GF-D8 (cell line): Measurements from ENCODE around the gene MIPEP.

Experiments
- DNase-seq: peaks from one replicate; lab custom pipeline; 2025; lab: John Stamatoyannopoulos, UW

The MIPEP gene

DNA sequence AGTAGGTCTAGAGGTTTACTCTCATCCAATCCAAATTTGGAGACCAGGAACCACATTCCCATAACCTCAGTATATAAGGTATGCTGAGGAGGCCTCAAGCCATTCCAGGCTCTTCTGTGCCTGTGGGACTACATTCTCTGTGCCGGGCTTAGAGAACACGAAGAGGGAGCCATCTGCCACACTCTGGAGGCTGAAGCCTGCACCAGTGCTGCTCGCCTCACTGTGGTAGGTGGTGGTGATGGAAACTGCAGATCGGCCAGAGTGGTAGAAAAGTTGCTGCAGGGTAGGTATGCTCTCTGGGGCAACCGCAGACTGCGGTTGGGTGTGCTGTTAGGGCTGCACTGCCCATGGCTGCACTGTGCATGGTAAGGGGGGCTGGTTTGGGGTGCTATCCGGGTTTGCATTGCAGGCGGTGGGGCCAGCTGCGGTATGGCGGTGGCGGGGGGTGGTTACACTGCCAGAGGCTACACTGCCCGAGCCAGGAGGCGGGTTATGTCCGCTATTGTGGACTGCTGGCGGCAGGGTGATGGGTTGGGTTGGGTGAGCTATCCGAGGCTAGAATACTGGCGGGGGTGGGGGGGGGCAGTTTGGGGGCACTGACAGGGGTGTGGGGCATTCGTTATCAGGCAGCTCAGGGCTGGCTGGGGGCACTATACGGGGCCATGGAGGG is 174.0 kb downstream of the MIPEP start:
- no peak for DNase-seq

DNA sequence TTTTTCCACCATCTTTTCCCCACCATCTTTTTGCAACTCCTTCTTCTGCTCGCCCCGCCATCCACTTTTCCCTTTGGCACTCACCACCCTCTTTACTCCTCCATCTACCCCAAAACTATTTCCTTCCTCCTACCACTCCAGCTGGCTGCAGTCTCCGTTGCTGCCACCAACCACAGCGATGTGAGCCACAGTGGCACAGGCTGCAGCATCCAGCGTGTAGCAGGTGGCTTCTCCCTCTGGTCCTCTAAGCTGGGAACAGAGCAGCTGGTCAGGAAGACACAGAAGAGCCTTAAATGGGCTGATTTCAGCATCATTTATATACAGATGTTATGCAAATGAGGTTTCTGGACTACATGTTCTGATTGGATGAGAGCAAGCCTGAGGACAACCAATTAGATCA is 174.5 kb downstream of the MIPEP start:
- DNase-seq, result no peak

DNA sequence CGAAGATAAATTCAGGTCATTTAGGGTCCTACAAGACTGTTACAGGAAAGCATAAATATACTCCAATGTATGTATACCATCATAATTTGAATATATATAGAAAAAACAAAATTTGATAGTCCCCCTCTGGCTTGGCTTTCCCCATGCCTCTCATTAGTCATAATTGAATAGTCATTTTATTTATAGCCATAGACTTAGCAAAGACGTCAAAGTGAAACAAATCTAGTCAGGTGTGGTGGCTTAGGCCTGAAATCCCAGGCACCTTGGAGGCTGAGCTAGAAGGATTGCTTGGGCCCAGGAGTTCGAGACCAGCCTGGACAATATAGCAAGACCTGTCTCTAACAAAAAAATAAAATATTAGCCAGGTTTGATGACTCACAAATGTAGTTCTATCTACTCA is 177.8 kb downstream of the MIPEP start:
- no peak for DNase-seq

DNA sequence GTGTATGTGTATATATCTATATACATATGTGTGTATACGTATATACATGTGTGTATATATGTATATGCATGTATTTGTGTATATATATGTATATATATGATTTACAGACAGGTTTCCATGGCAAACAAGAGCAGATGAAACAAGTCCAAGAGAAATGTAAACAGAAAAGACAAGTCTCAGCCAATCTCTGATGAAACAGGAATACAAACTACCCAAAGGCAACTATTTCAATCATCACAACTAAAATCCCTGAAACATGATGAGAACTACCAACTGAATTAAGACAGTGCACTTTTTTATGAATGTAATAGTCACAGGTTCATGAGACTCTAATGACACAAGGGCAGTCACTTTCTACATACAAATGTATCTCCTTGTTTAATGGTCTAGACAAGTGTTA is 178.8 kb downstream of the MIPEP start:
- no peak for DNase-seq

DNA sequence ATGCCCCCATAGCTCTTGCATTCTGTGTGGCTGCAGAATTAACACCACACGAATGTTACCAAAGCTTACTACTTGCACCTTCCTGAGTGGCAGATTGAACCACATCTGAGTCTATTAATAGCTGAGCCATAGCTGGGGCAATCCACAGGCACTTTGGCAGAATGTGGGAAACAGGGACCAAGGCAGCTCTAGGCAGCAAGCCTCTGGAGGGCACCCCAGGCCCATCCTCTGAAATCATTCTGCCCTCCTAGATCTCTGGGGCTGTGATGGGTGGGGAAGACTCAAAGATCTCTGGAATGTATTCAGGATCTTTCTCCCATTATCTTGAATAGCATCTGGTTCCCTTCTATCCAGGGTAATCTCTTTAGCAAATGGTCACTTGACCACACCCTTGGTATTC is 179.7 kb downstream of the MIPEP start:
- no peak for DNase-seq

DNA sequence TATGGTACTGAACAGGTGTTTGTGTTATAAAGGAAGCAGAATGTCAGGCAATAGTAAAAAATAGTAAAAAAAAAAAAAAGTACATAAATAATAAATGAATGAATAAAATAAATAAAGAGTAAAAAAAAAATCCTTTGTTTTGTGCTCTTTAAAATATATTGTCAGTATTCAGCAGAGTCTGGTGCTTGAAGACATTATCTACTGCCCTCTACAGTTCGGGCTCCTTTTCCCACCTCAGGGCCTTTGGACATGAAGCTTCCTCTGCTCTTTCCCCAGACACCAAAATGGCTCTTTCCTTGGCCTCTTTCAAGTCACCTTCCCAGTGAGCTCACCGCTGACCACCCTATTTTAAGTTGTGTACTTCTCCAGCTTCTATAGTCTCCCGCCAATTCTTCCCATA is 181.5 kb downstream of the MIPEP start:
- no peak for DNase-seq

DNA sequence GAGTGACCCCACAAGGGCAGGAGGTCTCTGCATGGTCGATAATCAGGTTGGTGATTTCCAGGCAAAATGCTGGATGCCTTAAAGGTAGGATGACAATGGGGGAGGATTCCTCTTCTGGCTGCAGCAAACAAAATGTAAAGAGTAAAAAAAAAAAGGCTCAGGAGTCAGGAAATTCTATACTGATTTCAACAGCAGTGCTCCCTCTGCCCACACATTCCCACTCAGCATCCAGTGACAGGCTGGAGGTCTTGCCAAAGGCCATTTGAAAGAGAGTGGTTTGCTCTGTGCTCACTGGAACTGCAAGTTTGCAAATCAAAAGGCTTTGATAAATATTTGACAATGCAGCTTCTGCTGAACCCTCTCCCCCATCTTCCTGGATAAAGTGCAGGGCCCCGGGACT is 183.6 kb downstream of the MIPEP start:
- no peak for DNase-seq

DNA sequence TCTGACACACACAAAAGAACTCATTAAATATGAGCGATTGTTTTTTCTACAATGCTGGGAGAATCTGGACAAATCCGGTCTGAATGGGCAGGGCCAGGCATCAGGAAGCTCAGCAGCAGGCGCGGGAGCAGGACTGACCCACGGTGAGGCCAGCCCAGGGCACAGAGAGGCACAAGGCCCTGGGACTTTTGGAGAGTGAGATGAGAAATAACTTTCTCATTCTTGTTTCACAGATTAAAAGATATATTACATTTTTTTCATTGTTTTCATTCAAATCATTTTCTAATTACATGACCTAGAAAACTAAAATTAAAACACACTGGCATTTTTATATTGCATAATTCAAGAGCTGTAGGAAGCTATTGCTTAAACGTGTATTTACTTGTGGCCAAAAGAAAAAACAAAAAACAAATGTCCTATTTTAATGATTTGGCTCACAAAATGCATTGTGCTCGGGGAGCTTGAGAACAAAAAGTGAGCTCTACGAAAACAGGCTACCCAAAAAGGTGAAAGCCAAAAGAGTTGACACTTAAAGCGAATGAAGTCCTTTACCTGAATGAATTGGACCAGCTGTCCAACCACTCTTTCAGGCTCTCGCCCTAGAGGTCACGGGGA is 185.8 kb downstream of the MIPEP start:
- no peak for DNase-seq

DNA sequence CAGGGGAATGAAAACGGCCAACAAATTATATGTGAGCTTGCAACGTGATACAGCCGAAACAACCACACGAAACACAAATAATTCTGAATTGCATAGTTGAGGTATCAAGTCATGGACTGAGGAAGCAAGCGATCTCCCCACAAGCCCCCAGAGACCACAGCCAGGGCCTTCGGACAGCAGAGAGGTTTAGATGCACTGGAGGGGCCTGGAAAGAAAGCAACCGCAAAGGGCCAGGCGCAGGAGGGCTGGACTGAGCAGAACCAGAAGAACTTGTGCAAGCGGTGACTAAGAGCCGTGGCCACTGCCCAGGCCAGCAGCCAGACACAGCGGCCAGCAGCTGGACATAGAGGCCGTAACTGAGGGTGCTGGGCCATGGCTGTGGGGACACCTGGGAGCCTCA is 187.6 kb downstream of the MIPEP start:
- no peak for DNase-seq

DNA sequence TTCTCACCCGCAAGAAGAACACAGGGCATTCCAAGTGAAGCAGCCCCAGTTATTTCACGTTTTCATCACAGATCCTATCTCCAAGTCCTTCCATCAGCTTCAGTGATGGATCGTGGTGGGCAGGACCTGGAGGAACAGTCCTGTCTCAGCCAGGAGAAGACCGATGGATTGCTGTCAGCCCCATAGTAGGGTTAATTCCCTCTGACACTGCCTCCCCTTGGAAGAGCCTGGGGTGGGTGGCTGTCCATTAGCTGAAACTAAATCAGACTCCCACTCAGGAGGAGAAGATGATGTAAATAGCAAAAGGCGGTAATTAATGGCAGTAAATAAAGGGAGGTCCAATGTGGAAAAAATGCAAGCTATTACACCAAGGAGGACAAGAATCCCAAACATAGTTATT is 188.0 kb downstream of the MIPEP start:
- DNase-seq, result no peak

DNA sequence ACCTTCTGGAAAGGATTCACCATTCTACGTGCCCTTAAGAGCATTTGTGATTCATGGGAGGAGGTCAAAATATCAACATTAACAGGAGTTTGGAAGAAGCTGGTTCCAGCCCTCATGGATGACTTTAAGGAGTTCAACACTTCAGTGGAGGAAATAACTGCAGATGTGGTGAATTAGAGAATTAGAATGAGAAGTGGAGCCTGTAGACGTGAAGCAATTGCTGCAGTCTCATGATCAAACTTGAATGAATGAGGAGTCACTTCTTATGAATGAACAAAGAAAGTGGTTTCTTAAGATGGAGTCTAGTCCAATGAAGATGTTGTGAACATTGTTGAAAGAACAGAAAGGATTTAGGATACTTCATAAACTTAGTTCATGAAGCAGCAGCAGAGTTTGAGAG is 189.9 kb downstream of the MIPEP start:
- DNase-seq, result no peak

DNA sequence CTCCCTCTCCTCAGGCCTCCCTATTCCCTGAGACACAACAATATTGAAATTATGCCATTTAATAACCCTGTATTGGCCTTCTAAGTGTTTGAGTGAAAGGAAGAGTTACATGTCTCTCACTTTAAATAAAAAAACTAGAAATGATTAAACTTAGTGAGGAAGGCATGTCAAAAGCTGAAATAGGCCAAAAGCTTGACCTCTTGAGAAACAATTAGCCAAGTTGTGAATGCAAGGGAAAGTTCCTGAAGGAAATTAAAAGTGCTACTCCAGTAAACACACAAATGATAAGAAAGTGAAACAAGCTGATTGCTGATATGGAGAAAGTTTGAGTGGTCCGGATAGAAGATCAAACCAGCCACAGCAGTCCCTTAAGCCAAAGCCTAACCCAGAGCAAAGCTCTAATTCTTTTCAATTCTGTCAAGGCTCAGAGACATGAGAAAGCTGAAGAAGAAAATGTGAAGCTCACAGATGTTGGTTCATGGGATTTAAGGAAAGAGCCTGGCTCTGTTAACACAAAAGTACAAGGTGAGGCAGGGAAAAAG is 191.4 kb downstream of the MIPEP start:
- no peak for DNase-seq

DNA sequence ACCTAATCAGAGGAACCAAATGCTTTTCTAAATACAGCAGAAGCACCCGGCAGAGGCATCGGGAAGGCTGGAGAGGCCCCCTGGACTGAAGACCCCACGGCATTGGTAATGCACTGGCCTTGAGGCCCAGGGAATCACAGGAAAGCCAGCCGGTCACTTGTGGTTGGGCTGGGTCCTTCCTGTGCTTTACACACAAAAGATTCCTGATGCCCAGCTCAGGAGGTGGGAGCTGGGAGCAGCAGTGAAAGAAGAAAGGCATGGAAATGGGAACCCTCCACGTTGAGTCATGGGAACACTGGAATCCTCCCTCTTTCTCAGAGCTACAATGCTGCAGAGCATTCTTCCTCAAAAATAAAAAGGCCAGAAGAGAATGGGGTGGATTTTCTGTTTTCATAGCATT is 192.6 kb downstream of the MIPEP start:
- DNase-seq, result no peak

DNA sequence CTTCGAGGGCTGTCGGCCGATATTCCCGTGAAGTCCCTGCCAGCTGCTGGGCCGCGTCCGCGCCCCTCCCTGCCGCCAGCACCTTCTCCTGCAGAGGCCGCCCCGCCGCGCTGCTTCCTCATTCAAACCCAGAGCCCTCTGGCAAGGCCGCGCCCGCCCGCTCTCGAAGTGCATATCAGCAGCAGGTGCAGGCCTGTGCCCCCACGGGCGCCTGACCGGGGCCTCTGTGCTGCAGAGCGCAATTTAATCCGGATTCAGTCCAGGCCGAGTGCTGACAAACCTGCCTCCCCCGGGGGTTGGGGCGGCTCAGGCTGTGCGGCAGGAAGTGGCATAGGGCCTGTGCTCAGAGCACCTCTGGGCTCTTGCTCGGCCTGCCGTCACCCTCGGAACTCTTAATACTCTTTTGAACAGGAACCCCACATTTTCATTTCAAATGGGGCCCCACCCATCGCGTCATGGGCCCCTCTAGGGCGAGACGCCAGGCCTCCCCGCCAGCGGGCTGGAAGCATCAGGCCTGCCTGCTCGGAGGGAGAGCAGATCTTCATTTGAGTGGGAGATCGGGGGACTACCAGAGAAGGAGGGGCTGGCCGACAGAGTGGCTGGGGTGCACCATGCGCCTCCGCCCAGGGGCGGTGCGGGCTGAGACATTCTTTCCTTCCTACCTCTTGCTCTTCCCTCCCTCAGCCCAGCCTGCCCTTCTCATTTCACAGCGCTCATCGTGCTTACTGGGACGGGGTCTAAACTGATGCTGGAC is 193.3 kb downstream of the MIPEP start:
- DNase-seq, result no peak

DNA sequence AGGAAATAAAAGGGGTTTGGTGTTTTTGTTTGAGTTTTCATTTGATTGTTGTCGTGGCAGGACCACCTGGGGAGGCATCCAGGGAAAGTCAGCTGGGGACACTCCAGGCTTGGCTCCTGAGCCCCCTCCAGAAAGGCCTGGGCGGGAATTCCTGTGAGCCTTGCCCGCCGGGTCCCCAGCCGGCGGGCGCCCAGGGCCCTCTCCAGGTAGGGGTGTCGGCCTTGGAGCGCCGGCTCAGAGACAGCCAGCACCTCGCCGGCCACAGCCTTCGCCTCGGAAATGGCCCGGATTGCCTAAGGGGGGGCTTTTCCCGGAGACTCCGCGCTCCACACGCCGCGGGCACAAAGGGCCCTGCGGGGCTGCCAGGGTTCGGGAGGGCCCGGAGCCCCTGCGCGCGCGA is 194.0 kb downstream of the MIPEP start:
- no peak for DNase-seq

DNA sequence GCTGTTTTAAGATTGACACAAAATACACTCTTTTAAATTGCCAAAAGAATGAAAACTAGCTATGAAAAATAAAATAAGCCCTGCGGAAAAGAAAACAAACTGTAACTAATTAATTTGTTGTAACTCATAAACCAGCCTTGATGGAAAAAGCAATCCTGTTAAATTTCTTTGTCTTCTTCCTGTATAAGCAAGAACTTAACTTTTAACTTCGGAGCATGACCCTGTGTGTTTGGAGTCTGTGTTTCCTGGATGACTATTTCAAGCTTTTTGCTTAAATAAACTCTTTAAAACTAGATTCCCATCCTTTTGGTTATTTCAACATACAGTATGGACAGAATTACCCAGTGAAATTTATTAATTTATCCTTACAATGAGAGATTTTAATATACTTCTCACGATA is 196.4 kb downstream of the MIPEP start:
- no peak for DNase-seq

DNA sequence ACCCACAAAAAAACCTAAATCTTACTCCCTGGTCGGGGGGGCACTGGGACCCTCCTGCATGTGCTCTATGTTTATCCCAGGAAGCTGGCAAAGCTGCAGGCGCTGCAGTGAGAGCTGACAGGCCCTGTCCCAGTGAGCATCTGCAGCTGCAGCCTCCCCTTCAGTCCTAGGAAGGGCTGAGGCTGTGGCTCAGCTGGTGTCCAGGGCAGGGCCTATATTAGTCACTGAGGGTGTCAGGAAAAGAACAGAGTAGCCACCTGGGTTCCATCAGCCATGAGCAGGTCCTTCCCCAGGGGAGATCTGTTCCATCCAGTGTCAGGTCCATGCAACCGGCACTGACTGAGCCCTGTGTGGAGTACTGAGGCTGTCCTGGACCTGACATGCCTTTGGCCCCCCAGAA is 198.5 kb downstream of the MIPEP start:
- no peak for DNase-seq

DNA sequence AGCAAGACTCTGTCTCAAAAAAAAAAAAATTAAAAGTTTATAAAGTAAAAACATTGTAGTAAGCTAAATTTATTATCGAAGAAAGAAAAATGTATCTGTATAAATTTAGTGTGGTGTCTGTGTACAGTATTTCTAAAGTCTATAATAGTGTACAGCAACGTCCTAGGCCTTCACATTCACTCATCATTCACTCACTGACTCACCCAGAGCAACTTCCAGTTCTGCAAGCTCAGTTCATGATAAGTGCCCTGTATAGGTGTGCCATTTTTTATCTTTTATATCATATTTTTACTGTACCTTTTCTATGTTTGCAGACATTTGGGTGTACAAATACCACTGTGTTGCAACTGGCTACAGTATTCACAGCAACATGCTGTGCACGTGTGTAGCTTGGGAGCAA is 200.9 kb downstream of the MIPEP start:
- no peak for DNase-seq

DNA sequence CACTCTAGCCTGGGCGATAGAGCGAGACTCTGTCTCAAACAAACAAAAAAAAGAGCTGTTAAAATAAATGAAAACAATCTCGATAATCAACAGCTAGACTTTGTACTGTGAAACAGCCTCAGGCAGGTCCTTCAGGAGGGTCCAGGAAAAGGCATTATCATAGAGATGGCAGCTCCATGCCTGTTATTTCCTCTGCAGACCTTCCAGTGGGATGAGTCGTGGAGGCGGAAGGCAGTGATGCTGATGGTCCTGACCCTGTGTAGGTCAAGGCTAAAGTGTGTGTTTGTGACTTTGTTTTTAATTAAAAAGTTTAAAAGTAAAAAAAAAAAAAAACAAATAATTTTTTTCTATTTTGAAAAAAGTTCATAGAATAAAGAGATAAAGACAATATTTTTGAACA is 201.6 kb downstream of the MIPEP start:
- no peak for DNase-seq

DNA sequence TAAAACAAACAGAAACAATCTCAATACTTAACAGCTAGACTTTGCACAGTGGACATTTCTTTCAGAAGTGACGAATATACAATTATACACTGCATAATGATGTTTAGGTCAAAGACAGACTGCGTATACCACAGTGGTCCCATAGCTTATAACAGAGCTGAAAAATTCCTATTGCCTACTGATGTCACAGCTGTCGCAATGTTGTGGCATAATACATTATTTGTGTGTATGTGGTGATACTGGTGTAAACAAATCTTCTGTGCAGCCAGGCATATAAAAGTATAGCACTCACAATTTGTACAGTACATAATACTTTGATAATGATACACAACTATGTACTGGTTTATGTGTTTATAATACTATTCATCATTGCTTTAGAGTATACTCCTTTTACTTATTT is 202.3 kb downstream of the MIPEP start:
- no peak for DNase-seq

DNA sequence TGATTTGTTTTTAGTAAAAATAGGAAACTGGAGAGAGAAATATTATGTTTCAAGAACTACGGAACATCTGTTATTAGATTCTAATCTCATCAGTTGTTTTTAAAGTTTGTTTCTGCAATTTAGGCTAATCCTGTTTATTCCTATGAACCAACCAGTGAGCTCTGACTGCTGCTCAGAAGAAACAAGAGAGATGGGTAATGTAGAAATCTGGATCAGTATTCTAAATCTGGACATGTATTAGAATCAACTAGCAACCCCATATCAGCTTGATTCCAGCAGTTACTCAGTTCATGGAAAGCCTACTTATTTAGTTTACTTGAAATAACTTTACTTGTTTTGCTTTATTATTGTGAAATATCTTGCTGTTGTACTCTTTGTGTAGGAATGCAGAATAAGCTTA is 203.8 kb downstream of the MIPEP start:
- no peak for DNase-seq

DNA sequence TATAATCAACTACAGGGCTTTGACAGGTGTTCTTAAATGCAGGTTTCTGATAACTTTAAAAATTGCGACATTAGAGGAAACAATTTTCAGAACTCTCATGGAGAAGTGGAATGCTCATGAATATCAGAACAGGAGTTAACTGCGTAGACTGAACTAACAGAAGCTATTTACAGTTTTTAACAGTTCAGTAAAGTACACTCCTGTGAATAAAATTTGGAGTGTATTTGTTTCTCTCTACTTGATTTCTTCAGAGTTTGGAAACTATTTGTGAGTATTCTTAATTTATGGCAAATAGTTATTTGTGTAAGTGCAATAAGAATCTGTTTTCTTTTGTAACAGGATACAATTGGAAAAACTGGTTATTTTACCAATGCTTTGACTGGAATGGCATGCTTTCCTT is 204.6 kb downstream of the MIPEP start:
- DNase-seq, result no peak

DNA sequence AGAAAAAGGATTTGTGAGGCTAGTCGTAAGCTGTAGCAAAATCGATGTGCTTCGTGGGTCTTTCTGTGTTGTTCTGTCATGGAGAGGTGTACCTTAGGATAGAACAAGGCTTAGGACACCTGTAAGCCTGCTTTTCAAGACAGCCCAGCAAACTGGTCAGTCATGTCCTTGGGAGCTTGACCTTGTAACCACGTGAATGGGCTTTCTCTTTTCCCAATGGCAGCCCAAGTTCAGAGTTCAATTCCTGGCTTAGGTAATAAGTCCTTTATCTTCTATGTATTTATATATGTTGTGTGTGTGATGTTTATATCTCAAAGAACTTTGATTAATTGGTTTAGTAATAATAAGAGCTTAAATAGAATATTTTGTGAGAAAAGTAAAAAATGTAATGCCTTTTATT is 206.1 kb downstream of the MIPEP start:
- DNase-seq, result no peak
